SK-N-SH (cell line): Measurements from ENCODE around the gene PCNX1.

ENCODE experiments used
- EP300 ChIP-seq, 2 experiments: IDR thresholded peaks; 2 replicates each; pipeline versions ENCODE4 v1.4.0 to v1.6.1; 2012; ENCODE audit warnings: borderline replicate concordance in 1 of 2, low read depth in 1 of 2, low read length in 1 of 2
- FOXM1 ChIP-seq: IDR thresholded peaks from 2 replicates; pipeline ENCODE4 v1.4.0; 2012; ENCODE audit warnings: low read depth, mild to moderate bottlenecking
- GABPA ChIP-seq: IDR thresholded peaks from 2 replicates; pipeline ENCODE4 v1.4.0; 2012; ENCODE audit warnings: low read depth, mild to moderate bottlenecking
- NFIC ChIP-seq: IDR thresholded peaks from 2 replicates; pipeline ENCODE4 v1.4.0; 2012; ENCODE audit warnings: borderline replicate concordance
- NRF1 ChIP-seq: IDR thresholded peaks from 2 replicates; pipeline ENCODE4 v1.6.1; 2012; ENCODE audit warnings: low read depth, mild to moderate bottlenecking, low read length
- POLR2AphosphoS5 ChIP-seq: IDR thresholded peaks from 2 replicates; pipeline ENCODE4 v1.6.1; 2012; ENCODE audit warnings: low read depth, low read length
- RAD21 ChIP-seq: IDR thresholded peaks from 2 replicates; pipeline ENCODE4 v1.6.1; 2012; ENCODE audit warnings: mild to moderate bottlenecking, low read length
- RCOR1 ChIP-seq: fragments of 150-350 bp; IDR thresholded peaks from 2 replicates; pipeline ENCODE4 v1.6.1; 2017; ENCODE audit warnings: antibody characterized with exemption, low read length
- RFX5 ChIP-seq: IDR thresholded peaks from 2 replicates; pipeline ENCODE4 v1.6.1; 2012; ENCODE audit warnings: mild to moderate bottlenecking, improper control_type of control experiment, low read length
- TAF1 ChIP-seq: IDR thresholded peaks from 2 replicates; pipeline ENCODE4 v1.6.1; 2012; ENCODE audit warnings: low read depth, mild to moderate bottlenecking, low read length, moderate library complexity, borderline replicate concordance
- TF ChIP-seq, protein P1 (sequence below): fragments of 200-600 bp; sonication (generic); IDR thresholded peaks from 2 replicates; pipeline ENCODE4 v1.6.1; 2017; ENCODE audit warnings: antibody characterized with exemption, mild to moderate bottlenecking, moderate library complexity
- TF ChIP-seq, protein P2 (sequence below): IDR thresholded peaks from 2 replicates; pipeline ENCODE4 v1.6.1; 2012; ENCODE audit warnings: mild to moderate bottlenecking, low read depth, low read length, moderate library complexity
- TF ChIP-seq, protein P3 (sequence below): IDR thresholded peaks from 2 replicates; pipeline ENCODE4; 2012
- TF ChIP-seq, protein P4 (sequence below): IDR thresholded peaks from 2 replicates; pipeline ENCODE4 v1.4.0; 2012; ENCODE audit warnings: low read depth, borderline replicate concordance

DNA sequence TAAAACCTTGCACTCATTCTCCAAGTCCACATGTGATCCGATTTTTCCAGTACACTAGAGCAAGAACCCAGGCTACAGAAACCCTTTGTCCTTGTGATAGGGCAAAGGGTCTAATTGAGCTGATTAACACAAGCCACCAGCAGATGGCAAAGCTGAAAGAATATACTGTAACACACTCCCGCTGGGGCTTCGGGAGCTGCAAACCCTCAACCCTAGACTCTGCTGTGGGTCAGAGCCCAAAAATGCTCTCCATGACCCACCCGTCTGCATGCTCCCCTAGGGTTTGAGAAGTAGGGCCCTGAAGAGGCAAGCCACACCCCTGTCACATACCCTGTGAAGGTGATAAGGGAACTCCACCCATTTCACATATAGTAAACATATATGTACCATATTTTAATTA is 33.6 kb upstream of the PCNX1 start:
- TF ChIP-seq FOXM1 = no peak
- TF ChIP-seq POLR2AphosphoS5 = no peak
- TF ChIP-seq NRF1 = no peak
- TF ChIP-seq, protein P1, sequence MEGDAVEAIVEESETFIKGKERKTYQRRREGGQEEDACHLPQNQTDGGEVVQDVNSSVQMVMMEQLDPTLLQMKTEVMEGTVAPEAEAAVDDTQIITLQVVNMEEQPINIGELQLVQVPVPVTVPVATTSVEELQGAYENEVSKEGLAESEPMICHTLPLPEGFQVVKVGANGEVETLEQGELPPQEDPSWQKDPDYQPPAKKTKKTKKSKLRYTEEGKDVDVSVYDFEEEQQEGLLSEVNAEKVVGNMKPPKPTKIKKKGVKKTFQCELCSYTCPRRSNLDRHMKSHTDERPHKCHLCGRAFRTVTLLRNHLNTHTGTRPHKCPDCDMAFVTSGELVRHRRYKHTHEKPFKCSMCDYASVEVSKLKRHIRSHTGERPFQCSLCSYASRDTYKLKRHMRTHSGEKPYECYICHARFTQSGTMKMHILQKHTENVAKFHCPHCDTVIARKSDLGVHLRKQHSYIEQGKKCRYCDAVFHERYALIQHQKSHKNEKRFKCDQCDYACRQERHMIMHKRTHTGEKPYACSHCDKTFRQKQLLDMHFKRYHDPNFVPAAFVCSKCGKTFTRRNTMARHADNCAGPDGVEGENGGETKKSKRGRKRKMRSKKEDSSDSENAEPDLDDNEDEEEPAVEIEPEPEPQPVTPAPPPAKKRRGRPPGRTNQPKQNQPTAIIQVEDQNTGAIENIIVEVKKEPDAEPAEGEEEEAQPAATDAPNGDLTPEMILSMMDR = no peak
- no peak for TF ChIP-seq RFX5
- no peak for TF ChIP-seq TAF1
- TF ChIP-seq GABPA = no peak
- TF ChIP-seq RCOR1 = no peak
- no peak for TF ChIP-seq RAD21
- TF ChIP-seq, protein P2, sequence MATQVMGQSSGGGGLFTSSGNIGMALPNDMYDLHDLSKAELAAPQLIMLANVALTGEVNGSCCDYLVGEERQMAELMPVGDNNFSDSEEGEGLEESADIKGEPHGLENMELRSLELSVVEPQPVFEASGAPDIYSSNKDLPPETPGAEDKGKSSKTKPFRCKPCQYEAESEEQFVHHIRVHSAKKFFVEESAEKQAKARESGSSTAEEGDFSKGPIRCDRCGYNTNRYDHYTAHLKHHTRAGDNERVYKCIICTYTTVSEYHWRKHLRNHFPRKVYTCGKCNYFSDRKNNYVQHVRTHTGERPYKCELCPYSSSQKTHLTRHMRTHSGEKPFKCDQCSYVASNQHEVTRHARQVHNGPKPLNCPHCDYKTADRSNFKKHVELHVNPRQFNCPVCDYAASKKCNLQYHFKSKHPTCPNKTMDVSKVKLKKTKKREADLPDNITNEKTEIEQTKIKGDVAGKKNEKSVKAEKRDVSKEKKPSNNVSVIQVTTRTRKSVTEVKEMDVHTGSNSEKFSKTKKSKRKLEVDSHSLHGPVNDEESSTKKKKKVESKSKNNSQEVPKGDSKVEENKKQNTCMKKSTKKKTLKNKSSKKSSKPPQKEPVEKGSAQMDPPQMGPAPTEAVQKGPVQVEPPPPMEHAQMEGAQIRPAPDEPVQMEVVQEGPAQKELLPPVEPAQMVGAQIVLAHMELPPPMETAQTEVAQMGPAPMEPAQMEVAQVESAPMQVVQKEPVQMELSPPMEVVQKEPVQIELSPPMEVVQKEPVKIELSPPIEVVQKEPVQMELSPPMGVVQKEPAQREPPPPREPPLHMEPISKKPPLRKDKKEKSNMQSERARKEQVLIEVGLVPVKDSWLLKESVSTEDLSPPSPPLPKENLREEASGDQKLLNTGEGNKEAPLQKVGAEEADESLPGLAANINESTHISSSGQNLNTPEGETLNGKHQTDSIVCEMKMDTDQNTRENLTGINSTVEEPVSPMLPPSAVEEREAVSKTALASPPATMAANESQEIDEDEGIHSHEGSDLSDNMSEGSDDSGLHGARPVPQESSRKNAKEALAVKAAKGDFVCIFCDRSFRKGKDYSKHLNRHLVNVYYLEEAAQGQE = no peak
- TF ChIP-seq, protein P3, sequence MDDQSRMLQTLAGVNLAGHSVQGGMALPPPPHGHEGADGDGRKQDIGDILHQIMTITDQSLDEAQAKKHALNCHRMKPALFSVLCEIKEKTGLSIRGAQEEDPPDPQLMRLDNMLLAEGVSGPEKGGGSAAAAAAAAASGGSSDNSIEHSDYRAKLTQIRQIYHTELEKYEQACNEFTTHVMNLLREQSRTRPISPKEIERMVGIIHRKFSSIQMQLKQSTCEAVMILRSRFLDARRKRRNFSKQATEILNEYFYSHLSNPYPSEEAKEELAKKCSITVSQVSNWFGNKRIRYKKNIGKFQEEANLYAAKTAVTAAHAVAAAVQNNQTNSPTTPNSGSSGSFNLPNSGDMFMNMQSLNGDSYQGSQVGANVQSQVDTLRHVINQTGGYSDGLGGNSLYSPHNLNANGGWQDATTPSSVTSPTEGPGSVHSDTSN = no peak
- no peak for TF ChIP-seq EP300 (IDR thresholded peaks at IDR 0.05; ENCODE audit: borderline replicate concordance in 1 of 2, low read depth in 1 of 2, low read length in 1 of 2)
- TF ChIP-seq, protein P4, sequence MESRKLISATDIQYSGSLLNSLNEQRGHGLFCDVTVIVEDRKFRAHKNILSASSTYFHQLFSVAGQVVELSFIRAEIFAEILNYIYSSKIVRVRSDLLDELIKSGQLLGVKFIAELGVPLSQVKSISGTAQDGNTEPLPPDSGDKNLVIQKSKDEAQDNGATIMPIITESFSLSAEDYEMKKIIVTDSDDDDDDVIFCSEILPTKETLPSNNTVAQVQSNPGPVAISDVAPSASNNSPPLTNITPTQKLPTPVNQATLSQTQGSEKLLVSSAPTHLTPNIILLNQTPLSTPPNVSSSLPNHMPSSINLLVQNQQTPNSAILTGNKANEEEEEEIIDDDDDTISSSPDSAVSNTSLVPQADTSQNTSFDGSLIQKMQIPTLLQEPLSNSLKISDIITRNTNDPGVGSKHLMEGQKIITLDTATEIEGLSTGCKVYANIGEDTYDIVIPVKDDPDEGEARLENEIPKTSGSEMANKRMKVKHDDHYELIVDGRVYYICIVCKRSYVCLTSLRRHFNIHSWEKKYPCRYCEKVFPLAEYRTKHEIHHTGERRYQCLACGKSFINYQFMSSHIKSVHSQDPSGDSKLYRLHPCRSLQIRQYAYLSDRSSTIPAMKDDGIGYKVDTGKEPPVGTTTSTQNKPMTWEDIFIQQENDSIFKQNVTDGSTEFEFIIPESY = no peak
- no peak for TF ChIP-seq NFIC
